Measurements from ENCODE around the gene ADAR. TPM values are rescaled to one million over a fixed set of nuclear protein-coding genes. Genes with fewer than 3 reads are reported as not detected.

ADAR gene
- total RNA-seq, 1 donor from 2014 or later: 139 TPM

DNA sequence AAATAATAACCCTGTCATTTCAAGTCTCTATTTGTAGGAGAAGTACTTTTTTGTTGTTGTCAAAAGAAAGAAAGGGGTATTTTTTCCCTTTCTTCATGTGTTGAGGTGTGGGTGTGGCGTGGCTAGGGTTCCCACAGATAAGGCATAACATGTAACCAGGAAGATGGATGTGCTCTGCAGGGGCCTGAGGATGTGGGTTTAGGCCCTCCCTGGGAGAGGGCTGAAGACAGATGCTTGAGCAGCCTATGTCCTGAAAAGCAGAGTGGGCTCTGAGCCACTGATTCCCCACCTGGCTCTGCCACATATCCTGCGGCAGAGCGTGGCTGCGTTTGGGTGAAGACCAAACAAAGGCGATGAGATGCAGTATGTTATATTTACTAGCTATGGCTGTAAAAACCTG, 13.9 kb upstream of the ADAR start:
- no peak for DNase-seq (ENCODE audit: low spot score)
- ATAC-seq: no peak

DNA sequence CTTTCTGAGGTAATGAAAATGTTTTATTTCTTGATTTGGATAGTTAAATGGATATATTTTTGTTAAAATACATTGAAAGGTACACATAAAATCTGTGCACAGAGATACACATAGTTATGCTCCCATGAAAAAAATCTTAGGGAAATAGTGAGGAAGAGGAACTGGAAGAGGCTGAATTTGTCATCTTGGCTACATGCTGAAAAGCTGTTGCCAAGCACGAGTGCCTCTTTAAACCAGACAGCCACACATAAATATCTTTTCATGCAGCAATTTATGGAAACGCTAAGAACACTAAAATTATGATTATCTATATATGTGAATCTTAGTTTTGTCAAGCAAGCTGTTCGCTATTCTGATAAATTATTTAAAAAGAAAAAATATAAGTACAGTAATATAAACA, 12.8 kb upstream of the ADAR start:
- intact Hi-C loops (cut with DNase I): no loop called here
- no peak for DNase-seq (ENCODE audit: low spot score)
- ATAC-seq: no peak

More for the DNA sequence above, 13.9 kb upstream of the ADAR start:
- intact Hi-C loops (cut with DNase I): no loop called here

DNA sequence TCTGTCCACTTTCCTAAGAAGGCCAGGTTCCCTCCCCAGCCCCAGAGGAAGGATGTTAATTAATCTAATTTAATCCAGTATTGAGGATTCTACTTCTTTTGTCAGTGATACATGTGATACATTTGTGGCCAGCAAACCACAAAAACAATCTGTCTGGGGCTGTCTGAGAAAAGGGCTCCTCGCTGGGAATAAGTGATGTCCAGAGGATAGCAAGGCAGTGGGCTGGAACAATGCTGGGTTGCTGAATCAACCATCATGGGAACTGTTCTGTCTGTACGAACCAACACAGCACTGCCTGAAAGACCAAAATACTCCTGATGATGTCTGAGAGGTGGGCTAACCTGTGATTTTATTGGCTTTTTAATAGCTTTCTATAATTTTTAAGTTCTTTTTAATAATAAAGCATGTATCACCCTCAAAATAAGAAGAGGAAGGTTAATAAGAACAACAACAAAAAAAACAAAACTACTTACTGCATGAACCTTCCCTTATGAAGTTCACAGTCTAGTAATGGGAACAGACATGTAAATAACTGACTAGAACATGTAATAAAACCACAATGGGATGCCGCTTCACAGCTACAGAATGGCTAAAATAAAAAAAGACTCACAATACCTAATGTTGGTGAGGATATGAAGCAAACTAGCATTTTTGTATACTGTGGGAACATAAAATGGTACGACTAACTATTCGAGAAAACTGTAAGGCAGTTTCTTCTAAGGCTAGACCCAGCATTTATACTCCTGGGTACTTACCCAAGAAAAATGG, 11.4 kb upstream of the ADAR start:
- DNase-seq (ENCODE audit: low spot score) (no peak), ATAC-seq (no peak)
- intact Hi-C loops (cut with DNase I): no loop called here

DNA sequence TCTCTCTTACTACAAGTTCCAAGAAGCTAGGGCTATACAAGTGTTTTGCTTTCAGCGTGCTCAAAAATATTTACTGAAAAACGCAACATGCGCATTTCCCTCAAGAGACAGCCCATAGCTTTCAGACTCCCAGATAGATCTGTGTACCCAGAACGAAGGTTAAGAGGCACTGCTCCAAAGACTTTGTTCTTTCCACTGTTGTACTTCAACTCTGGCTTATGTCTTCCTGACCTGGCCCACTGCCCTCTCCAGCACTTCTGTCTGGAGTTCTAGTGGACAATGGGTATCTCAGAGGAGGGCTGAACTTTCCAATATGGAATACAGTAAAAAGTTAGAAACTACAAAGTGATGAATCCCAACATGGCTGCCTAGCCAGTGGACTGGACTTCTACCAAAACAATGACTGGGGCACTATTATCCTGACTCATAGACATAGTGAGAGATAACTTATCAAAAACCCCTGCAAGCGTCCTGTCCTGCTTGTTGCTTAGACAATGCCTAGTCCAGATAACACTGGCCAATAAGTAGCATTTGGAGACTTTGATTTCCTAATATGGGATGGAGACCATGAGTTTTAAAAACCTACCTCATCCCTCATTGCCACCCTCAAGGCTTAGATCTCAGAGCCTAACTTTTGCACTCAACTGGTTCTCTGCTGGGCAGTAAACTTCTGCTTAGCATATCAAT, 8.8 kb upstream of the ADAR start:
- intact Hi-C loops (cut with DNase I): no loop called here
- ATAC-seq (no peak), DNase-seq (ENCODE audit: low spot score) (no peak)

DNA sequence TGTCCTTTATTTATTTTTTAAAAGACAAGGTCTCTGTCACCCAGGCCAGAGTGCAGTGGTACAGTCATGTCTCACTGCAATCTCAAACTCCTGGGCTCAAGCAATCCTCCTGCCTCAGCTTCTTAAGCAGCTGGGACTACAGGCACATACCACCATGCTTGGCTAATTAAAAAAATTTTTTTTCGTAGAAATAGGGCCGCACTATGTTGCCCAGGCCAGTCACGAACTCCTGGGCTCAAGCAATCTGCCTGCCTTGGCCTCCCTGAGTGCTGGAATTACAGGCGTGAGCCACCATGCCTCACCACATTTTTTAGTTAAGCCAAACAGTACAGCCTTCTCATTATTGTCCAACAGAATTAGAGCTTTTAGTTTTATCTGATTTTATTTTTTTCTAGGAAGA, 7.4 kb upstream of the ADAR start:
- ATAC-seq (no peak), DNase-seq (ENCODE audit: low spot score) (no peak)
- intact Hi-C loops (cut with DNase I): no loop called here

DNA sequence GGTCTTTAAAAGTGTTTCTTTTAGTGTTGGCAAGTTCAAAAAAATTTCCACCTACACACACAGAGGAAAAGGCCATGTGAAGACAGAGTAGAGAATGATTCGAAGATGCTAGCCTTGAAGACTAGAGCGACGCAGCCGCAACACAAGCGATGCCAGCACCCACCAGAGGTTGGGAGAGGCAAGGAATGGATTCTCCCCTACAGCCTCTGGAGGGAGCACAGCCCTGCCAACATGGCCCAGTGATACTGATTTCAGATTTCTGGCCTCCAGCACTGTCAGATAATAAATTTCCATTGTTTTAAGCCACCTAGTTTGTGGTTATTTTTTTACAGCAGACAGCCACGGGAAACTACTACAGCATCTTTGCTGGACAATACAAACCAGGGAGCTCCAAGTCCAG, 6.9 kb upstream of the ADAR start:
- DNase-seq (ENCODE audit: low spot score) (no peak), ATAC-seq (no peak)
- intact Hi-C loops (cut with DNase I): no loop called here

DNA sequence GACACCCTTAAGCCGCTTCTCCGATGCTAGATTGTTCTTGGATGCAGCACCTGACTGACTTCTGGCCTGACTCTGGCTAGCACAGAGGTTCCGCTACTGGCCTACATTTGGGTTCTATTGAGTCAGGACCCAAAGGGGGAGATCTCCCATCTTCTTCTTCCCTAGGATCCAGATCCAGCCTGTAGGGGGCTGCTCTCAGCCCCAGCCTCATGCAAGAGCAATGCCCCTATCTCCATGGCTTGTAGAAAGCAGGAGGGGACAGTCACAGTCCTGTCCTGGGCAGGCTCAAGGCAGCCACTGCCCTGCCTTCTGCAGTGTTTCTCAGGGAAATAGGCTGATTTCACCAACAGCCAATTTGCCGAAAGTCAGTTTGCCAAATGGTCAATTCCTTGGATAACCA, 6.3 kb upstream of the ADAR start:
- ATAC-seq: no peak
- intact Hi-C loops (cut with DNase I): no loop called here
- no peak for DNase-seq (ENCODE audit: low spot score)

DNA sequence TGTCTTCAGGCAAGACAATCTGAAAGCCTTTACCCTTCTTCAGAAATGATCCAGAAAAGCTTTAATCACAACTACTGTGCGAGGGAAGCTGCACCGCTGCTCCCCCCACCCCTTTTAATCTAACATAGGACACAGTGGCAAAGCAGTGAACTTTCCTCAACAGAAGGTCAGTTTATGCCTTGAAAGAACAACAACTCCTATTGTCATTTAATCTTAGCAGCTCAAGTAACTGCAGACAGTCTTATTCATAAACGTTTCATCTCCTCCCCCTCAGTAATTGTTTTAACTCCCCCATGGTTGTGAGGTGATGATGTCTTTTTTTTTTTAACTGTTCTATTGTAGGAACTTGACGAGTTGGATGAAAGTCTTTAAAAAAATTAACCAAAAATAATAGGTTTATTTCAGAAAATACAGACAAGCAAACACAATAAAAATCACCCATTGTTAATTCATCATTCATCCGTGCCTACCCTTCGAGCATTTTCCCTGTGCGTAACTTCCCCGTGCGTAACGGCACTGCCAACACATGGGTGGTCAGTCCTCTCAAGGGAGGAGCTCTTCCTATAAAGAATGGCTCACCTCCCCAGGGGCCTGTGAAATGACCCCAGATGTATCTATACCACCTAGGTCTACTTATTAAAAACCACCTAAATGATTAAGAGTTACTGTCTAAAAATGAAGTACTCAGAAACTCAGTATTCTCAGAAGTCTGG, 3.3 kb upstream of the ADAR start:
- ATAC-seq: no peak
- intact Hi-C loops (cut with DNase I): no loop called here
- no peak for DNase-seq (ENCODE audit: low spot score)

DNA sequence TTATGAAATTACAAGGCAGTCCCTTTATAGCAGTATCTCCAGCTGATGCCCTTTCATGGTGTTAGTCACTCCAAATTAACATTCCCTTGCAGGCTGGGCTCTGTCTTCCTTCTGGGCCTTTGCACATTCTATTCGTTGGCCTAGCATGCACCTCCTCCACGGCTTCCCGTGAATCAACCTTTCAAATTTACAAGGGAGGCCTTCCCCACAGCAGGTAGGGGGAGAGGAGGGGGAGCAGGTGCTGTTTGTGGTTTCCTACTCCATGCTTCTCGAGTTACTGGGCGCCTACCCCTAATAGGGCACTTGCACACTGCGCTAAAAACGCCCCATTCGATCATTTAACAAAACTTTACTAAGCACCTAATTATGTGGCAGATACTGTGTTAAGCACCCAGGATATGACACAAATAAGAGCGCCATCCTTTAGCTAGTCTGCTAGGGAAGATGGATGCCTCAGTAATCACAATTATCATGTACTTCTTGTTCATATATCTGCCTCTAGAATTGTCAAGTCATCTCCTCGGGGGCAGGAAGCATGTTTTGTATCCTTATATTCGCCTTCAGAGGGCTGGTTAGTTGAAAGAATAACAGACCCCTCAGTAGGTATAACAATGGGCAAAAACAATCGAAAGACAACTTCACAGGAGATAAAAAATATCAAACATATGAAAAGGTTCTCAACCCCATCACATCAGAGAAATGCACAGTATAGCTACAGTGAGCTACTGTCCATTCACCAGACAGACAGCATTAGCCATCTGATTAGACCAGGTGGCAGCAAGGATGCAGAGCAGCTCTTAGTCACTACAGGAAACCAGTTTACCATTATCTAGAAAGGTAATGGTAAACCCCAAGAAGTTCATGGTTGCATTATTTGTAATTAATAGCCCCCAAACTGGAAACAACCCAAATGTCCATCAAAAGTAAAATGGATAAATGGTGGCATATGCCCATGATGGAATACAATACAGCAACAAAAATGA, 1.7 kb upstream of the ADAR start:
- ATAC-seq: no peak
- intact Hi-C loops (cut with DNase I): no loop called here
- DNase-seq (ENCODE audit: low spot score): no peak

DNA sequence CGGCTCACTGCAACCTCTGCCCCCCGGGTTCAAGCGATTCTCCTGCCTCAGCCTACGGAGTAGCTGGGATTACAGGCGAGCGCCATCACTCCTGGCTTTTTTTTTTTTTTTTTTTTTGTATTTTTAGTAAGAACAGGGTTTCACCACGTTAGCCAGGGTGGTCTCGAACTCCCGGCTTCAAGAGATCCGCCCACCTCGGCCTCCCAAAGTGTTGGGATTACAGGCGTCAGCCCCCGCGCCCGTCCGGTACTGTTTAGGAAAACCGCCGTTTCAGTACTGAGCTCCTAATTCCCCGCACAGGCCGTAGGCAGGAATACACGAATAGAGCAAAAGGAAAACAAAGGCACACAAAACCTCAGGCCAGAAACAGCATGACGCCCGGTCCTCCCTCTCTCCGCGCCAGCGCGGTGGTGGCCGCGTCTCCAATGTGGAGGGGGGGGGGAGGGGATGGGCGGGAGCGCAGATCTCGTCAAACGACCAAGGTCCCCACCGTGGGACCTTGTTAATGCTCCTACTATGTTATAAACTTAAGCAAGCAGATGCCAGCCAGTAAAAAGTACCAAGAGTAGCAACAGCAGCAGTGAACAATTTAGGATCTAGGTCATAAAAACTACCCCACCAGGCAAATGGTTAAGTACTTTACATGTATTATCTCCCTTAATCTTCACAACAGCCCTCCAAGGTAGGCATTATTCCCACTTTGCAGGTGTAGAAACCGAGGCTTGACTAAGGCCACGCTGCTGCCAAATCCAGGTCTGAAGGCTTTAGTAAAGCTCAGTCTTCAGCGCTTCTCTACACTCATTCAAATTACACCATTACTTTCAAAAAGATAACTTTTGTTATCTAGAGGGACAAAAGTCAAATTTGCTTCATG, 648 bp upstream of the ADAR start:
- DNase-seq (ENCODE audit: low spot score) (peak; percentile 73), ATAC-seq (peak; percentile 75)
- intact Hi-C loops (cut with DNase I): no loop called here

DNA sequence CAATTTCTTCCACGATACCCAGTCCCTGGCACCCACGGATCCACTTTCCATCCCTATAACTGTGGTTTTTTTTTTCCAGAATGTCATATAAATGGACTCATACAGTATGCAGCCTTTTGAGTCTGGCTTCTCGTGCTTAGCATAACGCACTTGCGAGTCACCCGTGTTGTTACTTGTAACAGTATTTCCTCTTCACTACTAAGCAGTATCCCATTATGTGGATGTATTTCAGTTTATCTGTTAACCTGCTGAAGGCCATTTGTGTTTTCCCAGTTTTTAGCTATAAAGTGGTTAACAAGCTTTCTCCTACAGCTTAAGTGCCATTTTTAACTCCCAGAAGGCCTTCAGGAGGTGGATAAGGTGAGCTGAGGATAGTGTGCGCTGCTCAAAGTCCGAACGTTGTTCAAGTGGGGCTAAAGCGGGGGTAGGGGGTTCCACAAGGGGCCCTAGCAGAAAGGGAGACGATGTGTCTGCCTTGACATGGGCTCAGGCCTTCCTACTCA, 829 bp downstream of the ADAR start:
- ATAC-seq (peak; percentile 3), DNase-seq (ENCODE audit: low spot score) (no peak)
- intact Hi-C loops (cut with DNase I): no loop called here

DNA sequence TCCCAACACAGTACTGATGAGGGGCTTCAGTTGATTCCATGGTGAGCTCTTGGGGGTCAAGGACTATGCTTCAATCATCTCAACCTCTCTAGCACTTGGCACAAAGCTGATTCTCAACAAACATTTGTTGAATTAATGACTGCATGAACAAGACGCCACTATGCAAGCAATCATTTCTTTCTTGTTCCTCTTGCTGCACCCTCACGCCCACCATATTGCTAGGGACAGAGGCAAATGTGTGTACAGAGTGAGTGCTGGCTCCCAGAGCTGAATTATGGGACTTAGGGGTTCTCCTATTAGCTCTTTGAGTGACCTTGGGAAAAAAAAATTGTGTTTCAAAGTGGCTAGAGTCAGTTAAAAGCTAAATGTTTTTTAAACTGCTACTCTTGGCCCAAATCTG, 2.5 kb downstream of the ADAR start:
- no peak for ATAC-seq
- intact Hi-C loops (cut with DNase I): no loop called here

DNA sequence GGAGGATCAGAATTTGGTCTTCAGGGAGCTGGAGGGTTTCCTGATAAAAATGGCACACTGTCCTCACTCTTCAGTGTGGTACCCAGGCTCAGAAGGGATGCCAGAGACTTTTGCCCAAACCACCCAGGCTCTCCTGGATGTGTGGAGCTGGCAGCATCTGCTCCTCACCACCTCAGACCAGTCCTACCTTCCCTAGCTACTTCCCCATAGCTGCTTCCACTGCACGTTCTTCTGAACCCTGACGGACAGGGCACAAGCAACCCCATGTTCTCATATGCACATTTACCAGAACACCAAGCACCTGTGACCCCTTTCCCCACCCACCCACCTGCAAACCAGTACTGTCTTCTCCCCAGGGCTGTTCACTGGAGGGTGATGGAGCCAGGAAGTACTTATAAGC, 4.7 kb downstream of the ADAR start:
- no peak for ATAC-seq
- intact Hi-C loops (cut with DNase I): no loop called here
- DNase-seq (ENCODE audit: low spot score): no peak

More for the DNA sequence above, 2.5 kb downstream of the ADAR start:
- DNase-seq (ENCODE audit: low spot score): no peak

DNA sequence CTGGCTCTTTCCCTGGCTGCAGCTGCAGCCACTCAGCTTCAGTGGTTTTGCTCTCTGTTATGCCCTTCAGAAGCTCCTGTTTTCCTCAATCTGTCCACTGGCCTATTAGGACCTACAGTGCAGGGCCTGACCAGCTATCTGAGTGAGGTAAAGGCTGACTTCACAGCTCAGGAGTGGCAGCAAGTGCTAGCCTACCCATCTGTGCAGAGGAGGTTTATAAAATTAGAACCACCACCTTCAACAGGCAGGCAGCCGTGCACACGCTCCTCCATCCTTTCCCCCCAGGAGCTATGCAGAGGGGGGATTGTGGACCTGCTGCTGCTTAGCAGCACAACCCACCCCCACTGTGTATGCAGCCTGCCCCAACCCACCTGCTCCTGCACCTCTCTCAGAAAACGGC, 8.3 kb downstream of the ADAR start:
- intact Hi-C loops (cut with DNase I): no loop called here
- no peak for DNase-seq (ENCODE audit: low spot score)
- no peak for ATAC-seq

DNA sequence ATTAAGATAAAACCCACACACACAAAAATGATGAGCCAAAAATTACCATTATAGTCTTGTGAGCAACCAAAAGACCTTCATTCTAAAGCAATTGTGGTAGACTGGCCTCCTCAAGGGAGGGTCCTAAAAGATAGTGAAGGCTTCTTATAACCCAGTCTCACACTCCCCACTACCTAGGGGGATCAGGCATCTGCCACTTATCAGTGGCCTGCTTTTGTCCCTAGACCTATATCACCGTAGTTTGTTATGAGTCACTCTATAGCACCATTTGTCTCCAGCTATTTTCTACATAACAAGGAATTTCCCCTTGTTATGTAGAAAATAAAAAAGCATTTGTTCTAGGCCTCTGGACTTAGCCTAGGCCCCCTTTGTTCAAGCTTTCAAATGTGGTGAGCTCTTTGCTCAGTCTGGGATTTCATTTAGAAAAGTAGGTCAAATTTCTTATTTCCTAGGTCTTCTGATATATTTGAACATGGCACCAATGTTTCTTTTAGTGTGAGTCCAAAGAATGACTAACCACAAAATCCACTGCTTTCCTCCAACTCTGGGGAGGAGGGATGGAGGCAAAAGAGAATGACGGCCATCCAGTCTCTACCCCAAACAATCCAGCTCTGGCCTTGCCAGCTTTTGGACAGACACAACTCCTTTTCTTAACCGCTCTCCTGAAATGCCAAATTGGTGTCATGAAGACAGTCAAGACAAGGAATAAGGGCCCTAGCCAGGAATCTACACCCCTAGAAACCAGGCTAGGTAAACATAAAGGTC, 8.9 kb downstream of the ADAR start:
- ATAC-seq: no peak
- intact Hi-C loops (cut with DNase I): no loop called here
- no peak for DNase-seq (ENCODE audit: low spot score)

DNA sequence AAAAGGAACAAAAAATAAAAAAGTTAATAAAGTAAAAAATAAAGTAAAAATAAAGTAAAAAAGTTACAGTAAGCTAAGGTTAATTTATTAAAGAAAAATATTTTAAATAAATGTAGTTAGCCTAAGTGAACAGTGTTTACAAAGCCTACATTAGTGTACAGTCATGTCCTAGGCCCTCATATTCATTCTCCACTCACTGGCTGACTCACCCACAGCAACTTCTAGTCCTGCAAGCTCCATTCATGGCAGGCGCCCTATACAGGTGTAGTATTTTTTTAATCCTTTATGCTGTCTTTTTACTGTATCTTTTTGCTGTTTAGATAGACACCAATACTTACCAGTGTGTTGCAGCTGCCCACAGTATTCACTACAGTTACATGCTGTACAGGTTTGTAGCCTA, 12.4 kb downstream of the ADAR start:
- ATAC-seq (no peak), DNase-seq (ENCODE audit: low spot score) (no peak)
- intact Hi-C loops (cut with DNase I): no loop called here

DNA sequence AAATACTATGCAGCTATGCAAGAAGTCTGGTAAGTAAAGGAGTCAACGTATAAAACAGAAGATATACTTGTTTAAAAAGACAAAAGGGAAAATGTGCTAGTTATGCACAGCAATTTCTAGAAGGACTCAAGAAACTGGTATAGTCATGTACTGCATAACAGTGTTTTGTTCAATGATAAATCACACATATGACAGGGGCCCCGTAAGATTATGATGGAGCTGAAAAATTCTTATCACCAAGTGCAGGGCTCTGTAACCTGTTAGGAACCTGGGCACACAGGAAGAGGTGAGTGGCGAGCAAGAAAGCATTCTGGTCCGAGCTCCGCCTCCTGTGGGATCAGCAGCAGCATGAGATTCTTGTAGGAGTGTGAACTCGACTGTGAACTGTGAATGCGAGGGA, 13.2 kb downstream of the ADAR start:
- DNase-seq (ENCODE audit: low spot score) (no peak), ATAC-seq (no peak)
- intact Hi-C loops (cut with DNase I): no loop called here
